Measurements from ENCODE around the gene ADGRB3. TPM values are rescaled to one million over a fixed set of nuclear protein-coding genes. Genes with fewer than 3 reads are reported as not detected.
A peak's percentile ranks its signal among the peaks of the same experiment; 100 is the strongest.
"Not testable (repeated sequence)": the region's sequence is repeated elsewhere in the genome, so short reads cannot be mapped to it uniquely, and the experiment has no call there.

ADGRB3 gene
- polyA plus RNA-seq, 4 donors, result 1.6 to 2.1 TPM; not detected in 2

DNA sequence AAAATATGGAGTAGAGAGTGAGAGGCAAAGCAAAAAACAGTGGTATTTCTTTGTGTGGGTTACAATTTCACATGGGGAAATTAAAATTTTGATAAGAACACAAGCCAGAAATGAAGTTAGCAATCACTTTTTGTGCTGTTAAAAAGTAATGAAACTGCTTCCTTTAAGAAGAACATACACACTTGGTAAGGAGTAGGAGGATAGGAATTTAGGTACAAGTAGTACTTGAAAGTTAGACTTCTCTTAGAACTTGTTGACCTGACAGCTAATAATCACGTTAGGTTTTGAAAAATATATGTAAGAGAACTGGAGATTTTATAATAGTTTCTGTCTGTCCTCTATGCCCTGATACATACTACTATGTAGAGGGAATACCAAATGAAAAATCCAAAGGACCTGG lies 260.8 kb downstream of the ADGRB3 start:
- H3K27me3 ChIP-seq (ENCODE audit: control insufficient read depth in 3 of 3, insufficient read depth in 3 of 3, low read length in 3 of 3), result no peaks in the 10 kb centered on the region
- no peaks in the 10 kb centered on the region for H3K4me1 ChIP-seq (ENCODE audit: control insufficient read depth in 3 of 3, insufficient read depth in 2 of 3, low read depth in 1 of 3, low read length in 2 of 3)
- no peak overlapping the region for H3K27ac ChIP-seq (ENCODE audit: low read depth in 1 of 3, low read length in 2 of 3)
- no peak for DNase-seq
- H3K36me3 ChIP-seq (ENCODE audit: control insufficient read depth in 3 of 3, insufficient read depth in 2 of 3, low read depth in 1 of 3, low read length in 3 of 3), result no peaks in the 10 kb centered on the region
- no peak overlapping the region for H3K4me3 ChIP-seq (ENCODE audit: low read depth in 1 of 3, low read length in 3 of 3)
- no peak for FAIRE-seq
- no peaks in the 10 kb centered on the region for H3K9me3 ChIP-seq (ENCODE audit: control insufficient read depth in 2 of 2, insufficient read depth in 1 of 2, low read depth in 1 of 2, low read length in 1 of 2)
- 39 to 62% (median 43%) methylated on average over 1 of the region's 1 CpG for WGBS, 3 donors

DNA sequence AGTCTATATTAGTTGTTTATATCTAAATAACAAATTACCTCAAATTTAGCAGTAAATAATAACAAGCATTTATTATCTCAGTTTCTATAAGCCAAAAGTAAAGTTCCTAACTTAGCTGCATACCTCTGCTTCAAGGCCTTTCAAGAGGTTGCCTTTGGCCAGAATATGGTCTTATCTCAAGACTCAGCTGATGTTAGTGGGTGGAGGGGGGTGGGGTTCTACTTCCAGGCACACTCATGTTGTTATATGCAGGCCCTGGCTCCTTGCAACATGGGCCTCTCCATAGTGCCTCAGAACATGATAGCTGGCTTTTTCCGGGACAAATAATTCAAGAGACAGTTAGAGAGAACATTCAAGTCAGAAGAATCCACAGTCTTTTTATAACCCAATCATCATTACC lies 266.0 kb downstream of the ADGRB3 start:
- Histone ChIP-seq H3K27me3 (ENCODE audit: control insufficient read depth in 3 of 3, insufficient read depth in 3 of 3, low read length in 3 of 3) (no peaks in the 10 kb centered on the region), H3K36me3 (ENCODE audit: control insufficient read depth in 3 of 3, insufficient read depth in 2 of 3, low read depth in 1 of 3, low read length in 3 of 3) (no peaks in the 10 kb centered on the region), H3K4me3 (ENCODE audit: low read depth in 1 of 3, low read length in 3 of 3) (no peak overlapping the region), H3K27ac (ENCODE audit: low read depth in 1 of 3, low read length in 2 of 3) (no peak overlapping the region), H3K4me1 (ENCODE audit: control insufficient read depth in 3 of 3, insufficient read depth in 2 of 3, low read depth in 1 of 3, low read length in 2 of 3) (no peaks in the 10 kb centered on the region), H3K9me3 (ENCODE audit: control insufficient read depth in 2 of 2, insufficient read depth in 1 of 2, low read depth in 1 of 2, low read length in 1 of 2) (no peaks in the 10 kb centered on the region)
- WGBS, 3 donors, result 77 to 90% (median 90%) methylated on average over 1 of the region's 1 CpG
- FAIRE-seq (no peak), DNase-seq (no peak)

DNA sequence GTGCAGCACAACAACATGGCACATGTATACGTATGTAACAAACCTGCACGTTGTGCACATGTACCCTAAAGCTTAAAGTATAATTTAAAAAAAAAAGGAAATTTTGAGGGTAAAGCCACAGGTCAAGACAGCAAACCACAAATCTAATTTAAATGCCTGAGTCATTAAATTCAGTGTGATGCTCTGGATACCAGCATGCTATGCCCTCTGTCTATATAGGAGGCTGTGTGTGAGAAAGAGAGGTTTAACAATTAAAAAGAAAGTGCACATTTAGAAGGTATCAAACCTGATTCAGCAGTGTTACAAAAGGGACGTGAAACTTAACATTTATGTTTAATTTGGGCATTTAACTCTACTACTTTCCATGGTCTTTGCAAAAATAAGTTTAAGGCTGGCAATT lies 276.3 kb downstream of the ADGRB3 start:
- no peak overlapping the region for H3K4me3 ChIP-seq (ENCODE audit: low read depth in 1 of 3, low read length in 3 of 3)
- no peak for DNase-seq
- 87 to 92% (median 89%) methylated on average over 3 of the region's 3 CpGs for WGBS, 3 donors
- FAIRE-seq, result no peak
- no peaks in the 10 kb centered on the region for H3K4me1 ChIP-seq (ENCODE audit: control insufficient read depth in 3 of 3, insufficient read depth in 2 of 3, low read depth in 1 of 3, low read length in 2 of 3)
- no peaks in the 10 kb centered on the region for H3K36me3 ChIP-seq (ENCODE audit: control insufficient read depth in 3 of 3, insufficient read depth in 2 of 3, low read depth in 1 of 3, low read length in 3 of 3)
- no peaks in the 10 kb centered on the region for H3K27me3 ChIP-seq (ENCODE audit: control insufficient read depth in 3 of 3, insufficient read depth in 3 of 3, low read length in 3 of 3)
- H3K9me3 ChIP-seq (ENCODE audit: control insufficient read depth in 2 of 2, insufficient read depth in 1 of 2, low read depth in 1 of 2, low read length in 1 of 2), result no peaks in the 10 kb centered on the region
- H3K27ac ChIP-seq (ENCODE audit: low read depth in 1 of 3, low read length in 2 of 3), result no peak overlapping the region

DNA sequence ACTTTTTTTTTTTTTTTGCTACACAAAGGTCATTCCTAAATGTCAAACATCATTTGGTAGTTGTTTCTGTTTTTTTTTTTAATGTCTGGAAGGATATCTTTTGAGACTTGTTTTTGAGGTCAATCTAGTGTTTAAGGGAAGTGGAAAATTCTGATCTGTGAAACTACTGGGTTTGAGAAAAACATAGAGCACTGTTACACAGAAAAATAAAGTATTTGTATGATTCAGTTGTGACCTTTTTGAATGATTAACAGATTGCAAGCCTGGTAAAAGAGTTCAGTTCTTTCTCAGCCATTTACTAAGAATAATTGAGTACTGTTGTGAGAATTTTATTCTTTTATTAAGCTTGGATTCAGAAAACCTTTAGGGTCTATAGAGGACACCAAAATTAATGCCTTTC lies 276.7 kb downstream of the ADGRB3 start:
- Histone ChIP-seq H3K9me3 (ENCODE audit: control insufficient read depth in 2 of 2, insufficient read depth in 1 of 2, low read depth in 1 of 2, low read length in 1 of 2) (no peaks in the 10 kb centered on the region), H3K36me3 (ENCODE audit: control insufficient read depth in 3 of 3, insufficient read depth in 2 of 3, low read depth in 1 of 3, low read length in 3 of 3) (no peaks in the 10 kb centered on the region), H3K4me1 (ENCODE audit: control insufficient read depth in 3 of 3, insufficient read depth in 2 of 3, low read depth in 1 of 3, low read length in 2 of 3) (no peaks in the 10 kb centered on the region), H3K4me3 (ENCODE audit: low read depth in 1 of 3, low read length in 3 of 3) (no peak overlapping the region), H3K27ac (ENCODE audit: low read depth in 1 of 3, low read length in 2 of 3) (no peak overlapping the region), H3K27me3 (ENCODE audit: control insufficient read depth in 3 of 3, insufficient read depth in 3 of 3, low read length in 3 of 3) (no peaks in the 10 kb centered on the region)
- DNase-seq (no peak), FAIRE-seq (no peak)

DNA sequence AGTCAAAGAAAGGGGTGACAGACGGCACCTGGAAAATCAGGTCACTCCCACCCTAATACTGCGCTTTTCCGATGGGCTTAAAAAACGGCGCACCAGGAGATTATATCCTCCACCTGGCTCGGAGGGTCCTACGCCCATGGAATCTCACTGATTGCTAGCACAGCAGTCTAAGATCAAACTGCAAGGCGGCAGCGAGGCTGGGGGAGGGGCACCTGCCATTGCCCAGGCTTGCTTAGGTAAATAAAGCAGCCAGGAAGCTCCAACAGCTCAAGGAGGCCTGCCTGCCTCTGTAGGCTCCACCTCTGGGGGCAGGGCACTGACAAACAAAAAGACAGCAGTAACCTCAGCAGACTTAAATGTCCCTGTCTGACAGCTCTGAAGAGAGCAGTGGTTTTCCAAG lies 277.7 kb downstream of the ADGRB3 start:
- 92 to 97% (median 97%) methylated on average over 9 of the region's 9 CpGs for WGBS, 3 donors
- H3K4me1 ChIP-seq (ENCODE audit: control insufficient read depth in 3 of 3, insufficient read depth in 2 of 3, low read depth in 1 of 3, low read length in 2 of 3); DNase-seq; H3K27me3 ChIP-seq (ENCODE audit: control insufficient read depth in 3 of 3, insufficient read depth in 3 of 3, low read length in 3 of 3); H3K9me3 ChIP-seq (ENCODE audit: control insufficient read depth in 2 of 2, insufficient read depth in 1 of 2, low read depth in 1 of 2, low read length in 1 of 2); H3K27ac ChIP-seq (ENCODE audit: low read depth in 1 of 3, low read length in 2 of 3); FAIRE-seq; H3K4me3 ChIP-seq (ENCODE audit: low read depth in 1 of 3, low read length in 3 of 3); H3K36me3 ChIP-seq (ENCODE audit: control insufficient read depth in 3 of 3, insufficient read depth in 2 of 3, low read depth in 1 of 3, low read length in 3 of 3): not testable (repeated sequence)

DNA sequence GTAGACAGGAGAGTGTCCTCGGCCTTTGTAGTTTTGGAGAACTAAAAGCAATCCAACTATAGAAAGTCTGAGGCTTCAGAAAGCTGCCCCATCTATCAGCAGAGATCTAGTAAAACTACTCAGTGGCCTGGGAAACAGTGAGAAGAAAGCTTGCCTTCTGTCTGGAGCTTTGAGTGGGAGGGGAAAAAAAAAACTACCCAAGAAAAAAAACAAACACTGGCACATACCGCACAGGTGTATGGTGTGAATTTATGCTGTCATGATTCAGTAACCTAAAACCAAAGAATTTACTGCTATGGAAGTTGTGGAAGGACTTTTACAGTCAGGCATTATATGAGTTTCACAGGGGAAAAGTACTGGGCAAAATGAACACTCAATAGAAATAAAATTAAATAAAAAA lies 280.5 kb downstream of the ADGRB3 start:
- WGBS, 3 donors, result 52 to 83% (median 74%) methylated on average over 2 of the region's 2 CpGs
- H3K9me3 ChIP-seq (ENCODE audit: control insufficient read depth in 2 of 2, insufficient read depth in 1 of 2, low read depth in 1 of 2, low read length in 1 of 2), result no peaks in the 10 kb centered on the region
- no peak for FAIRE-seq
- H3K36me3 ChIP-seq (ENCODE audit: control insufficient read depth in 3 of 3, insufficient read depth in 2 of 3, low read depth in 1 of 3, low read length in 3 of 3), result no peaks in the 10 kb centered on the region
- no peak overlapping the region for H3K27ac ChIP-seq (ENCODE audit: low read depth in 1 of 3, low read length in 2 of 3)
- no peak overlapping the region for H3K4me3 ChIP-seq (ENCODE audit: low read depth in 1 of 3, low read length in 3 of 3)
- H3K4me1 ChIP-seq (ENCODE audit: control insufficient read depth in 3 of 3, insufficient read depth in 2 of 3, low read depth in 1 of 3, low read length in 2 of 3), result no peaks in the 10 kb centered on the region
- DNase-seq, result no peak
- no peaks in the 10 kb centered on the region for H3K27me3 ChIP-seq (ENCODE audit: control insufficient read depth in 3 of 3, insufficient read depth in 3 of 3, low read length in 3 of 3)

DNA sequence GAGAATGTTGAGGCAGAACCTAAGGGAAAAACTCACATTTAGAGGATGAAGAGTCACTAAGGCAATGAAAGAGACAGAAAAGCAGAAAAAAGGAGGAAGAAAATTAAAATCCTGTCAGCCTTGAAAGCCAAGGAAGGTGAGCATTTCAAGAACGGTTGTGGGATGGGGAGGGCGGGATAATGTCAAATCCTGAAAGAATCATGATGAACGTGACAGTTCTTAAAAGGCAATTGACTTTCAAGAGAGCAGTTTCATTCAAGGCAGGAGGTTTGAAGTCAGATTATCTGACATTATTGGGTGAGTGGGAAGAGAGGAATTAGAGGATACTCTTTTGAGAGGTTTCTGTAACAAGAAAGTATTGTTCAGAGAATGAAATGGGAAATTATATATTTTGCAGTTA lies 284.5 kb downstream of the ADGRB3 start:
- DNase-seq (no peak), FAIRE-seq (no peak)
- H3K27ac ChIP-seq (ENCODE audit: low read depth in 1 of 3, low read length in 2 of 3), result no peak overlapping the region
- WGBS, 3 donors, result 80 to 85% (median 82%) methylated on average over 3 of the region's 3 CpGs
- H3K36me3 ChIP-seq (ENCODE audit: control insufficient read depth in 3 of 3, insufficient read depth in 2 of 3, low read depth in 1 of 3, low read length in 3 of 3), result no peaks in the 10 kb centered on the region
- H3K4me1 ChIP-seq (ENCODE audit: control insufficient read depth in 3 of 3, insufficient read depth in 2 of 3, low read depth in 1 of 3, low read length in 2 of 3), result no peaks in the 10 kb centered on the region
- H3K9me3 ChIP-seq (ENCODE audit: control insufficient read depth in 2 of 2, insufficient read depth in 1 of 2, low read depth in 1 of 2, low read length in 1 of 2), result no peaks in the 10 kb centered on the region
- H3K4me3 ChIP-seq (ENCODE audit: low read depth in 1 of 3, low read length in 3 of 3), result no peak overlapping the region
- no peaks in the 10 kb centered on the region for H3K27me3 ChIP-seq (ENCODE audit: control insufficient read depth in 3 of 3, insufficient read depth in 3 of 3, low read length in 3 of 3)

DNA sequence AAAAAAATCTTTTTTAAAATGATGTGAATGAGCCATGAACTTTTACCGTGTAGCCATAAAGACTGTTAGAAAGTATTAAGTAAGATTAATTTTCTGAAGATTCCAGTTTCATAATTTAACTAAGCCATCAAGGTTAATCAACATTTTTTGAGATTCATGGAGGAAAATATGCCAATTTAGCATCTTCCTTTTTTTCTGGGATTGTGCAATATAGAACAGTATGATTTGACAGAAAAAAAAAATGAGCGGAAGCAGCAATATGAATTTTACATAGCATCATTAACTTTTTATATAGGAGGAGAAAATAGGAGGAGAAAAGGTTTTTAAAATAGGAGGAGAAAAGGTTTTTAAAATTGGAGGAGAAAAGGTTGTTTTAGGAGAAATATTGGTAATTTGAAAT lies 306.3 kb downstream of the ADGRB3 start:
- FAIRE-seq, result no peak
- WGBS, 3 donors, result 93 to 96% (median 93%) methylated on average over 2 of the region's 2 CpGs
- Histone ChIP-seq H3K4me3 (ENCODE audit: low read depth in 1 of 3, low read length in 3 of 3) (no peak overlapping the region), H3K27ac (ENCODE audit: low read depth in 1 of 3, low read length in 2 of 3) (no peak overlapping the region), H3K36me3 (ENCODE audit: control insufficient read depth in 3 of 3, insufficient read depth in 2 of 3, low read depth in 1 of 3, low read length in 3 of 3) (no peaks in the 10 kb centered on the region), H3K4me1 (ENCODE audit: control insufficient read depth in 3 of 3, insufficient read depth in 2 of 3, low read depth in 1 of 3, low read length in 2 of 3) (no peaks in the 10 kb centered on the region), H3K27me3 (ENCODE audit: control insufficient read depth in 3 of 3, insufficient read depth in 3 of 3, low read length in 3 of 3) (no peaks in the 10 kb centered on the region), H3K9me3 (ENCODE audit: control insufficient read depth in 2 of 2, insufficient read depth in 1 of 2, low read depth in 1 of 2, low read length in 1 of 2) (no peaks in the 10 kb centered on the region)
- DNase-seq, result no peak

DNA sequence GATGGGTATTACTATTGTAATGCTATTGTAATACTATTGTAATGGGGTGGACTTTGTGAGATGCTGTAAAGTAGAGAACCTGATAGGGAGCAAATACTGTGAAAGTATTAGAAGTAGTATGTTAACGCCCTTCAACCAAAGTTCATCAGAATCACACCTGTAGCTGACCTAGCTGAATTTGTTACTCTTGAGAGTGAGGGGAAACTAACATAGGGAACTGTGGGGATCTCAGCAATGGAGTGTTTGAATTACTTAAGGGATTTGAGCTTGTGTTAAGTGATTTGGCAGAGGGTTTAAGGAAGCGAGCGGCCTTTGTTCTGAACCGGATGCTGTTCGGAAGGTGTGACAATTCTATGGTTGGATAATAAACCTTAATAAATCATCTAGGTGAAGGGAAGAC lies 312.6 kb downstream of the ADGRB3 start:
- peak in 1 of 2 donors; percentile 54 for DNase-seq

More for the DNA sequence above, 312.6 kb downstream of the ADGRB3 start:
- no peak for FAIRE-seq
- H3K36me3 ChIP-seq (ENCODE audit: control insufficient read depth in 3 of 3, insufficient read depth in 2 of 3, low read depth in 1 of 3, low read length in 3 of 3), result no peaks in the 10 kb centered on the region
- WGBS, 3 donors, result 40 to 75% (median 61%) methylated on average over 5 of the region's 5 CpGs
- H3K4me3 ChIP-seq (ENCODE audit: low read depth in 1 of 3, low read length in 3 of 3), result no peak overlapping the region
- H3K27me3 ChIP-seq (ENCODE audit: control insufficient read depth in 3 of 3, insufficient read depth in 3 of 3, low read length in 3 of 3), result no peaks in the 10 kb centered on the region
- H3K27ac ChIP-seq (ENCODE audit: low read depth in 1 of 3, low read length in 2 of 3), result peak overlapping the region in 1 of 3 donors; percentile 74
- H3K4me1 ChIP-seq (ENCODE audit: control insufficient read depth in 3 of 3, insufficient read depth in 2 of 3, low read depth in 1 of 3, low read length in 2 of 3), result peaks cover 0 to 14% (median 0%) of the 10 kb centered on the region in 3 donors
- no peaks in the 10 kb centered on the region for H3K9me3 ChIP-seq (ENCODE audit: control insufficient read depth in 2 of 2, insufficient read depth in 1 of 2, low read depth in 1 of 2, low read length in 1 of 2)

All from small intestine (tissue), 7 donors.